GM23338 (cell line): ENCODE data around the gene RNASE8. TPM values are rescaled to one million over a fixed set of nuclear protein-coding genes. Genes with fewer than 3 reads are reported as not detected.

ENCODE experiments used
- ATAC-seq: fragments of 200-7000 bp; cut with Tn5 transposase; 3 replicates; pipeline ENCODE4 v1.9.1; 2020
- DNase-seq: peaks from one replicate; pipeline ENCODE4 v3.0.0-alpha.2; 2015; ENCODE audit warnings: low spot score
- H2AFZ ChIP-seq: fragments of 200-600 bp; sonication (generic); 2 replicates; pipeline ENCODE4 v1.8.0; 2016; ENCODE audit warnings: antibody characterized with exemption, mild to moderate bottlenecking, moderate library complexity
- H3F3A ChIP-seq: fragments of 200-600 bp; sonication (generic); replicated peaks from 2 replicates; pipeline ENCODE4 v1.8.0; 2017; ENCODE audit warnings: antibody characterized with exemption, mixed run types, low read depth
- H3K27ac ChIP-seq: fragments of 200-600 bp; sonication (generic); 2 replicates; pipeline ENCODE4 v1.6.1; 2016; ENCODE audit warnings: low read depth
- H3K27me3 ChIP-seq: fragments of 200-600 bp; sonication (generic); 2 replicates; pipeline ENCODE4 v1.8.0; 2016; ENCODE audit warnings: mild to moderate bottlenecking, mixed run types, moderate library complexity; ENCODE audit not compliant: insufficient read depth
- H3K36me3 ChIP-seq: fragments of 200-600 bp; sonication (generic); 2 replicates; pipeline ENCODE4 v1.8.0; 2016; ENCODE audit warnings: mild to moderate bottlenecking; ENCODE audit not compliant: insufficient read depth
- H3K4me1 ChIP-seq: fragments of 200-600 bp; sonication (generic); 2 replicates; pipeline ENCODE4 v1.8.0; 2016; ENCODE audit warnings: mild to moderate bottlenecking, moderate library complexity; ENCODE audit not compliant: insufficient read depth
- H3K4me2 ChIP-seq: fragments of 200-600 bp; sonication (generic); 2 replicates; pipeline ENCODE4 v1.7.1; 2017; ENCODE audit warnings: mixed run types
- H3K4me3 ChIP-seq: fragments of 200-600 bp; sonication (generic); 2 replicates; pipeline ENCODE4 v1.6.1; 2016; ENCODE audit warnings: mixed run types
- H3K79me2 ChIP-seq: fragments of 200-600 bp; sonication (generic); replicated peaks from 2 replicates; pipeline ENCODE4 v1.8.0; 2017; ENCODE audit warnings: mild to moderate bottlenecking; ENCODE audit not compliant: insufficient read depth
- H3K9me2 ChIP-seq: fragments of 200-600 bp; sonication (generic); 2 replicates; pipeline ENCODE4 v1.8.0; 2017; ENCODE audit not compliant: insufficient read depth
- H4K20me1 ChIP-seq: fragments of 200-600 bp; sonication (generic); replicated peaks from 2 replicates; pipeline ENCODE4 v1.8.0; 2017; ENCODE audit warnings: mild to moderate bottlenecking; ENCODE audit not compliant: insufficient read depth
- H3K27ac Mint-ChIP-seq: 2 replicates; pipeline ENCODE4 v1.8.0; 2020; ENCODE audit warnings: inconsistent platforms, mild to moderate bottlenecking, moderate library complexity, mixed read lengths
- H3K27me3 Mint-ChIP-seq: 3 replicates; pipeline ENCODE4 v1.8.0; 2022; ENCODE audit warnings: low read depth, mild to moderate bottlenecking, moderate library complexity, mixed read lengths, inconsistent platforms; ENCODE audit not compliant: insufficient read depth, poor library complexity
- H3K36me3 Mint-ChIP-seq: 3 replicates; pipeline ENCODE4 v1.8.0; 2021; ENCODE audit warnings: low read depth, mild to moderate bottlenecking, inconsistent platforms, moderate library complexity, mixed read lengths
- H3K4me1 Mint-ChIP-seq: 3 replicates; pipeline ENCODE4 v1.8.0; 2020; ENCODE audit warnings: mild to moderate bottlenecking, inconsistent platforms, mixed read lengths
- H3K4me3 Mint-ChIP-seq: 3 replicates; pipeline ENCODE4 v1.8.0; 2021; ENCODE audit warnings: moderate library complexity, mild to moderate bottlenecking, inconsistent platforms, mixed read lengths
- H3K9me3 Mint-ChIP-seq: 3 replicates; pipeline ENCODE4 v1.8.0; 2020; ENCODE audit warnings: moderate library complexity, mild to moderate bottlenecking, inconsistent platforms, mixed read lengths
- CREB1 ChIP-seq: fragments of 250-450 bp; sonication (Bioruptor Pico); IDR thresholded peaks from 2 replicates; pipeline ENCODE4 v1.5.0; 2020; ENCODE audit warnings: low read depth, mild to moderate bottlenecking, moderate library complexity
- CTCF ChIP-seq, 2 experiments: fragments of 200-600 bp in 1 of 2; sonication (generic) in 1 of 2; conservative IDR thresholded peaks; 2 replicates each; pipeline versions ENCODE4 v1.5.1 to v1.6.1; 2016 to 2017; ENCODE audit warnings: antibody characterized with exemption in 2 of 2, low read depth in 2 of 2, mild to moderate bottlenecking in 2 of 2, moderate library complexity in 1 of 2
- ETS1 ChIP-seq: IDR thresholded peaks from 2 replicates; pipeline ENCODE4 v1.6.1; 2016; ENCODE audit warnings: antibody characterized with exemption
- EZH2 ChIP-seq: fragments of 200-600 bp; sonication (generic); IDR thresholded peaks from one replicate; pipeline ENCODE4 v1.8.0; 2017; ENCODE audit warnings: antibody characterized with exemption, mild to moderate bottlenecking, low read depth; ENCODE audit not compliant: unreplicated experiment
- EZH2phosphoT487 ChIP-seq: fragments of 200-600 bp; sonication (generic); IDR thresholded peaks from one replicate; pipeline ENCODE4 v1.8.1; 2018; ENCODE audit warnings: antibody characterized with exemption; ENCODE audit not compliant: unreplicated experiment
- JUNB ChIP-seq: IDR thresholded peaks from one replicate; pipeline ENCODE4 v1.6.1; 2016; ENCODE audit warnings: antibody characterized with exemption; ENCODE audit not compliant: unreplicated experiment
- POLR2AphosphoS5 ChIP-seq: IDR thresholded peaks from 2 replicates; pipeline ENCODE4 v1.6.1; 2016; ENCODE audit warnings: antibody characterized with exemption, low read depth
- STAT1 ChIP-seq: IDR thresholded peaks from one replicate; pipeline ENCODE4 v1.6.1; 2016; ENCODE audit warnings: antibody characterized with exemption; ENCODE audit not compliant: unreplicated experiment
- ZNF331 ChIP-seq: fragments of 250-450 bp; sonication (Bioruptor Pico); IDR thresholded peaks from 2 replicates; pipeline ENCODE4 v1.5.0; 2020; ENCODE audit warnings: low read depth, mild to moderate bottlenecking, moderate library complexity
- ZNF462 ChIP-seq: fragments of 250-450 bp; sonication (Bioruptor Pico); IDR thresholded peaks from 2 replicates; pipeline ENCODE4 v1.5.0; 2020; ENCODE audit warnings: mild to moderate bottlenecking, moderate library complexity
- polyA plus RNA-seq: library from polyadenylated mRNA; unstranded; fragments of >200 nt; fragmentation: Nextera tagmentation; extraction: Ambion mirVana; gene quantifications from 2 replicates; pipeline ENCODE4 v1.2.1, GENCODE V29; 2016
- total RNA-seq: library from RNA; depleted of rRNA; stranded (reverse); fragments of >200 nt; shearing (Covaris generic); gene quantifications from 2 replicates; pipeline ENCODE4 v1.2.3, GENCODE V29; 2014

RNASE8 gene
- total and polyA plus RNA-seq, 2 experiments from 2014 or later: not detected

GRCh38 chr14:21096978-21097635 lies 39.5 kb downstream of the RNASE8 start (continued):
- TF ChIP-seq ETS1: no peak

- H3F3A ChIP-seq: peaks cover 26% of the 10 kb centered on the region
- no peak for TF ChIP-seq ETS1
- no peak for TF ChIP-seq JUNB
- no peak for TF ChIP-seq POLR2AphosphoS5
- TF ChIP-seq EZH2phosphoT487: no peak
- no peak for TF ChIP-seq ZNF462
- no peak for TF ChIP-seq ZNF331 (CRISPR knock-in tag)
- TF ChIP-seq STAT1: no peak
- TF ChIP-seq CREB1 (CRISPR knock-in tag): no peak
- no peak for TF ChIP-seq EZH2
- TF ChIP-seq CTCF (conservative IDR thresholded peaks at IDR 0.05; ENCODE audit: low read depth in 2 of 2): no peak
Measured at GRCh38 chr14:21097636-21098075, 40.0 kb downstream of the RNASE8 start.

More at GRCh38 chr14:21097636-21098075, 40.0 kb downstream of the RNASE8 start:
- H3K27me3 ChIP-seq: no peaks in the 10 kb centered on the region
- ATAC-seq (peak; percentile 5; the same call in 2 of the 3 replicates), DNase-seq (peak; percentile 84)
- H3K9me2 ChIP-seq: no peaks in the 10 kb centered on the region
- H3K4me1 ChIP-seq: peaks cover 56% of the 10 kb centered on the region
- Mint-ChIP-seq H3K36me3 (peaks cover 15% of the 10 kb centered on the region), H3K27ac (peak overlapping the region; percentile 97), H3K4me1 (peaks cover 78% of the 10 kb centered on the region), H3K9me3 (peaks cover 8% of the 10 kb centered on the region; the same call in 2 of the 3 replicates), H3K27me3 (peaks cover 26% of the 10 kb centered on the region), H3K4me3 (peak overlapping the region; percentile 92)
- H3K79me2 ChIP-seq: peaks cover 50% of the 10 kb centered on the region
- peaks cover 4% of the 10 kb centered on the region; the same call in 1 of the 2 replicates for H4K20me1 ChIP-seq
- H3K4me3 ChIP-seq: peak overlapping the region; percentile 84
- H3K27ac ChIP-seq: peak overlapping the region; percentile 88
- peak overlapping the region; percentile 98 for H3K4me2 ChIP-seq
- H3K36me3 ChIP-seq: no peaks in the 10 kb centered on the region; the same call in 1 of the 2 replicates
- no peak overlapping the region for H2AFZ ChIP-seq
